Measurements from ENCODE around the gene C1orf115. TPM values are rescaled to one million over a fixed set of nuclear protein-coding genes. Genes with fewer than 3 reads are reported as not detected.
"Not testable (repeated sequence)": the region's sequence is repeated elsewhere in the genome, so short reads cannot be mapped to it uniquely, and the experiment has no call there.

C1orf115 gene
- polyA plus RNA-seq, 10 donors = 9.1 to 14.7 (median 11.9) TPM

DNA sequence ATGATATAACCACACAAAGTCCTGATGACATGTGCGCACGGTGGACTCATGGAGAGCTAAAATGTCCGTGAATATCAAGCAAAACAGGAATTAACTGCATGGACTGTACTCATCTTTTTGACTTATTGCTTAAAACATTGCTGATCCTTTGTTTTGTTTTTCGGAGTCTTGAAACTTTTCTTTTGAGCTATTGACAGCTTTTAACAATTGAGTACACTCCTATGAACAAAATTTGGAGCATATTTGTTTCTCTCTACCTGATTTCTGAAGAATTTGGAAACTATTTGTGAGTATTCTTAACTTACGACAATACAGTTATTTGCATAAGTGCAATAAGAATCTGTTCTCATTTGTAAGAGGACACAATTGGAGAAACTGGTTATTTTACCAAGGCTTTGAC is 25.8 kb downstream of the C1orf115 start:
- DNase-seq = not testable (repeated sequence)

GRCh38 chr1:220717800-220718640 is 27.9 kb downstream of the C1orf115 start:
- DNase-seq = no peak

DNA sequence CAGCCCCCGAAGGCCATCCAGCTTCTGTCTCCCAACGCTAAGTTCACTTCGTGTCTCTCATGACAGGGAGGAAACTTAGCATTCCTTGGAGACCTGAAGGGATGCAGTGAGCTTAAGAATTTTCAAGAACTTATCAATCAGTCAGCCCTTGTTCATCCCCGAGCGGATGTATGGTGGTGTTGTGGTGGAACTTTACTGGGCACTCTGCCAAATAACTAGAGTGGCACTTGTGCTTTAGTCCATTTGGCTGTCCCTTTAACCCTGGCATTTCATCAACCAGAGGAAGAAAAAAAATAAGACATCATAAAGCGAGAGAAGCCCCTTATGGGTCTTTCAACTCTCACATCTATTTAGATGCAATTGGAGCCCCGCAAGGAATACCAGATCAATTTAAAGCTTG is 31.1 kb downstream of the C1orf115 start:
- DNase-seq = not testable (repeated sequence)

- DNase-seq = no peak
Measured at GRCh38 chr1:220726634-220727033, 36.5 kb downstream of the C1orf115 start.

- no peak for DNase-seq
Measured at GRCh38 chr1:220727519-220727918, 37.4 kb downstream of the C1orf115 start.

- DNase-seq = no peak
Measured at GRCh38 chr1:220730486-220730885, 40.3 kb downstream of the C1orf115 start.

GRCh38 chr1:220732137-220732536 is 42.0 kb downstream of the C1orf115 start:
- no peak for DNase-seq

GRCh38 chr1:220732621-220733020 is 42.5 kb downstream of the C1orf115 start:
- DNase-seq = no peak

DNA sequence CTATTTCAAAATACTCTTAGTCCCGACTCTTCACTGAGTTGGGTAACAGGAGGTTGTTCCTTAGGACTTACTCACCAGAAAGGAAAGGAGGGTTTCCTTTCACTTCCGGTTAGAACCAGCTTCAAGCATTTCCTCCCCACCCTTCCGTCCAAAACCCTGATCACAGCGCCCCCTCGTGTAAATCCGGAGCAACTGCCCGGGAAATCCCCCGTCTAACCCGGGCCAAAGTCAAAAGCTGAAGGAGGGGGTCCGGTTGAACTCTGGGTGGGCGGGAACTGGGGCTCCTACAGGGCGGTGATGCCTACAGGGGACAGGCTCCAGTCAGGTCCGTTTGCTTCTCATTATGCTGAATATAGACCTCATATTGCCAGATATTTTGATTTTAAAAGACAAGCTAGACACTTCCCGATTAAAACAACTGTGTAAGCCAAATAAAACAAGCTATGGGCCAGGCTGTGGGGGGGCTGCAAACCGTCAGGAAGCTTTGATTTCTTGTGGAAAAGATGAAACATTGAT is 43.0 kb downstream of the C1orf115 start:
- peak; percentile 71 to 84 (median 77) for DNase-seq

- no peak for DNase-seq
Measured at GRCh38 chr1:220734571-220735326, 44.6 kb downstream of the C1orf115 start.

GRCh38 chr1:220736283-220736682 is 46.1 kb downstream of the C1orf115 start:
- DNase-seq = not testable (repeated sequence)

- no peak for DNase-seq
Measured at GRCh38 chr1:220741349-220741748, 51.2 kb downstream of the C1orf115 start.

DNA sequence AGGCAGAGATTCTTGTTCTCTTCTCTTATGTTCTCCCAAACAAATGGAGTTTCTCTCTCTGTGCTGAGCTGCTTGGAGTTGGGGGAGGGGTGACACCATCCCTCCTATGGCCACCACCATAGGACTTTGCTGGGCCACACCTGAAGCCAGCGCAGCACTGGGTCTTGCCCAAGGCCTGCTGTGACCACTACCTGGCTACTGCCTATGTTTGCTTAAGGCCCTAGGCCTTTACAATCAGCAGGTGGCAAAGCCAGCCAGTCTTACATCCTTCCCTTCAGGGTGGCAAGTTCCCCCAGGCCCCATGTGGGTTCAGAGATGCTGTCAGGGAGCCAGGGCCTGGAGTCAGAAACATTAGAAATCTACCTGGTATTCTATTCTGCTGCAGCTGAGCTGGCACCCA is 51.7 kb downstream of the C1orf115 start:
- no peak for DNase-seq

GRCh38 chr1:220742520-220742919 is 52.4 kb downstream of the C1orf115 start:
- DNase-seq = no peak

DNA sequence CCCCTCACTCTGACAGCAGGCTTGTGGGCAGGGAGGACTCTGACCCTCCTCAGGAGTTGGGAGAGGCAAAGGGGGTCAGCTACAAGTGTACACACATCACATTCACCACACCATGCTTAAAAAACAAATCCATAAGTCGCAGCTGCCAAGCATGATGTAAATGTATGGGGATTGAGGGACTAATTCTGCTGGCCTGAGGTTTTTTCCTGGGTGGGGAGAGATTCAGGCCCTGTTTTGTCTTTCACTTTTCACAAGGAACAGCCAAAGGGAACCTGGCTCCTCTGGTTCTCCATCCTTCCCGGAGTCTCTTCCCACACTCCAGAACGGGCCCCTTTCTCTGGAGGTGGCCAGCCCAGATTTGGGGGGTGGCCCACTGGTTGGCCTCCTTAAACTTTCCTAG is 56.7 kb downstream of the C1orf115 start:
- peak in 2 of 3 donors; percentile 21 to 57 for DNase-seq

- DNase-seq = no peak
Measured at GRCh38 chr1:220747437-220748088, 57.4 kb downstream of the C1orf115 start.

- DNase-seq = peak; percentile 73 to 94 (median 79)
Measured at GRCh38 chr1:220748089-220748934, 58.1 kb downstream of the C1orf115 start, which contains the start of gene MTARC2. TSS of gene MTARC2 (plus strand) at chr1:220748322. CDS start at chr1:220748532, 210 bp downstream.

All from muscle of back (tissue), 11 donors.